CD4-positive, alpha-beta T cell (primary cell): Measurements from ENCODE around the gene FBLN7. TPM values are rescaled to one million over a fixed set of nuclear protein-coding genes. Genes with fewer than 3 reads are reported as not detected.
A peak's percentile ranks its signal among the peaks of the same experiment; 100 is the strongest.

ENCODE experiments used
- ATAC-seq: fragments of 200-7000 bp; cut with Tn5 transposase; one replicate; pipeline ENCODE4 v1.10.0; 2022; ENCODE audit warnings: mild to moderate bottlenecking; ENCODE audit not compliant: poor library complexity
- CTCF ChIA-PET: fragments of 350-600 bp; sonication (Branson Sonifier 250); formaldehyde crosslinking; loops from one replicate; lab custom pipeline; 2021; ENCODE audit warnings: antibody characterized with exemption, inconsistent platforms; lab: Charles Lee
- POLR2A ChIA-PET: fragments of 350-600 bp; sonication (Branson Sonifier 250); formaldehyde crosslinking; loops from one replicate; lab custom pipeline; 2021; ENCODE audit warnings: antibody characterized with exemption, inconsistent platforms; lab: Charles Lee
- DNase-seq, 14 experiments: peaks; one replicate each; pipeline ENCODE4 v3.0.0-alpha.2; 2013 to 2020; ENCODE audit warnings: mixed read lengths in 2 of 14
- H3K27ac ChIP-seq, 2 donors: one replicate each; pipeline versions ENCODE4 v1.5.1 to v1.7.0; 2013; ENCODE audit warnings: low read length in 2 of 2, low read depth in 1 of 2, mild to moderate bottlenecking in 1 of 2
- H3K27me3 ChIP-seq, 2 experiments: 1 replicate in 1 of 2; 2 replicates in 1 of 2; pipeline versions ENCODE4 v1.6.1 to v1.7.0; 2013; ENCODE audit warnings: low read length in 2 of 2, control low read depth in 1 of 2, mild to moderate bottlenecking in 1 of 2, moderate library complexity in 1 of 2; ENCODE audit not compliant: insufficient read depth in 2 of 2, control insufficient read depth in 1 of 2
- H3K36me3 ChIP-seq: one replicate; pipeline ENCODE4 v1.6.1; 2013; ENCODE audit warnings: low read length, control low read depth; ENCODE audit not compliant: insufficient read depth
- H3K4me1 ChIP-seq: one replicate; pipeline ENCODE4 v1.6.1; 2013; ENCODE audit warnings: low read length, control low read depth; ENCODE audit not compliant: insufficient read depth
- H3K4me3 ChIP-seq: one replicate; pipeline ENCODE4 v1.5.1; 2013; ENCODE audit warnings: mild to moderate bottlenecking, low read length, moderate library complexity
- H3K9me3 ChIP-seq, 2 experiments: 1 replicate in 1 of 2; 2 replicates in 1 of 2; pipeline versions ENCODE4 v1.6.1 to v1.7.0; 2013; ENCODE audit warnings: low read length in 2 of 2, mild to moderate bottlenecking in 2 of 2, control low read depth in 1 of 2, moderate library complexity in 1 of 2; ENCODE audit not compliant: control insufficient read depth in 1 of 2, insufficient read depth in 1 of 2
- H3K27ac Mint-ChIP-seq: one replicate; pipeline ENCODE4 v1.8.0; 2020; ENCODE audit warnings: mixed read lengths
- H3K27me3 Mint-ChIP-seq: one replicate; pipeline ENCODE4 v1.8.0; 2021; ENCODE audit warnings: mixed read lengths
- H3K36me3 Mint-ChIP-seq: one replicate; pipeline ENCODE4 v1.8.0; 2021; ENCODE audit warnings: low read depth, mixed read lengths
- H3K4me1 Mint-ChIP-seq: one replicate; pipeline ENCODE4 v1.8.0; 2021; ENCODE audit warnings: low read depth, mixed read lengths
- H3K4me3 Mint-ChIP-seq: one replicate; pipeline ENCODE4 v1.8.0; 2020; ENCODE audit warnings: mild to moderate bottlenecking, mixed read lengths
- H3K9me3 Mint-ChIP-seq: one replicate; pipeline ENCODE4 v1.8.0; 2020; ENCODE audit warnings: mixed read lengths
- CTCF ChIP-seq: fragments of 200-600 bp; IDR thresholded peaks from one replicate; pipeline ENCODE4 v1.8.0; 2022; ENCODE audit warnings: antibody characterized with exemption, mild to moderate bottlenecking
- intact Hi-C, 2 experiments: fragments of 100-400 bp; cut with DNase I in 1 of 2; cut with micrococcal nuclease in 1 of 2; formaldehyde crosslinking; loops; one replicate each; pipeline versions ENCODE4 v1.15.1 to v1.9.0; 2023 to 2025; cut with DNase I, micrococcal nuclease
- total RNA-seq, 174 experiments: library from RNA in 2 of 174; stranded (reverse) in 2 of 174; gene quantifications; one replicate each; pipeline ENCODE4 v1.2.3 and lab custom pipeline; 2021 to 2026

Gene FBLN7
- total RNA-seq, 2 experiments from 2014 or later = 27.0 to 27.2 TPM

GRCh38 chr2:112151701-112152440, 13.7 kb downstream of the FBLN7 start:
- Histone ChIP-seq H3K27me3 (no peaks in the 10 kb centered on the region), H3K4me1 (peaks cover 27% of the 10 kb centered on the region), H3K27ac (no peak overlapping the region), H3K36me3 (no peaks in the 10 kb centered on the region), H3K4me3 (no peak overlapping the region), H3K9me3 (no peaks in the 10 kb centered on the region)
- ChIA-PET CTCF (no interaction called here), POLR2A (no interaction called here)
- Mint-ChIP-seq H3K27me3 (no peaks in the 10 kb centered on the region), H3K4me1 (peaks cover 30% of the 10 kb centered on the region), H3K4me3 (no peak overlapping the region), H3K9me3 (no peaks in the 10 kb centered on the region), H3K36me3 (no peaks in the 10 kb centered on the region), H3K27ac (peak overlapping the region; percentile 37)
- ATAC-seq (no peak), DNase-seq (peak in 1 of 14 experiments; percentile 15)
- no peak for TF ChIP-seq CTCF
- intact Hi-C loops = no loop called here

- H3K9me3 ChIP-seq = no peaks in the 10 kb centered on the region
- no peak for TF ChIP-seq CTCF
- no peaks in the 10 kb centered on the region for H3K36me3 Mint-ChIP-seq
- no peak overlapping the region for H3K4me3 Mint-ChIP-seq
- H3K27me3 ChIP-seq = no peaks in the 10 kb centered on the region
- ChIA-PET POLR2A (interaction anchor here (0.8 kb wide), 1 partner anchor 15 kb away, joined by 3 read pairs; no protein-coding TSS in a partner anchor), CTCF (no interaction called here)
- H3K4me3 ChIP-seq = no peak overlapping the region
- no peaks in the 10 kb centered on the region for H3K9me3 Mint-ChIP-seq
- DNase-seq = peak in 1 of 14 experiments; percentile 23
- H3K27ac Mint-ChIP-seq = peak overlapping the region; percentile 58
- ATAC-seq = no peak
- H3K36me3 ChIP-seq = no peaks in the 10 kb centered on the region
- peaks cover 33% of the 10 kb centered on the region for H3K4me1 ChIP-seq
- no peaks in the 10 kb centered on the region for H3K27me3 Mint-ChIP-seq
- intact Hi-C loops = no loop called here
- H3K4me1 Mint-ChIP-seq = peaks cover 31% of the 10 kb centered on the region
- H3K27ac ChIP-seq = no peak overlapping the region
Measured at GRCh38 chr2:112152476-112153178, 14.4 kb downstream of the FBLN7 start.

GRCh38 chr2:112153179-112153490, 14.9 kb downstream of the FBLN7 start:
- POLR2A ChIA-PET = interaction anchor here (0.8 kb wide), 1 partner anchor 15 kb away, joined by 3 read pairs; no protein-coding TSS in a partner anchor
- Mint-ChIP-seq H3K36me3 (no peaks in the 10 kb centered on the region), H3K9me3 (no peaks in the 10 kb centered on the region), H3K27ac (peak overlapping the region; percentile 58), H3K4me3 (no peak overlapping the region), H3K4me1 (peaks cover 31% of the 10 kb centered on the region), H3K27me3 (no peaks in the 10 kb centered on the region)
- CTCF ChIA-PET = no interaction called here
- H3K36me3 ChIP-seq = no peaks in the 10 kb centered on the region
- H3K9me3 ChIP-seq = no peaks in the 10 kb centered on the region
- ATAC-seq = no peak
- intact Hi-C loops = no loop called here
- no peak for TF ChIP-seq CTCF
- H3K27me3 ChIP-seq = no peaks in the 10 kb centered on the region
- H3K4me3 ChIP-seq = no peak overlapping the region
- DNase-seq = peak in 1 of 14 experiments; percentile 6
- no peak overlapping the region for H3K27ac ChIP-seq
- peaks cover 33% of the 10 kb centered on the region for H3K4me1 ChIP-seq
